Smooth muscle cell (in vitro differentiated cells): ENCODE measurements around the gene CREG2. TPM values are rescaled to one million over a fixed set of nuclear protein-coding genes. Genes with fewer than 3 reads are reported as not detected.

Experiments
- DNase-seq: peaks from one replicate; lab custom pipeline; 2025; ENCODE audit not compliant: unreplicated experiment; lab: John Stamatoyannopoulos, UW
- H2AFZ ChIP-seq: fragments of 200-600 bp; sonication (generic); 2 replicates; pipeline ENCODE4 v1.6.0; 2016; ENCODE audit warnings: antibody characterized with exemption, low read depth, mild to moderate bottlenecking
- H3F3A ChIP-seq: fragments of 200-600 bp; sonication (generic); 2 replicates; pipeline ENCODE4 v1.6.0; 2017; ENCODE audit warnings: antibody characterized with exemption, low read depth
- H3K27ac ChIP-seq: fragments of 200-600 bp; sonication (generic); 2 replicates; pipeline ENCODE4 v1.5.1; 2016; ENCODE audit warnings: low read depth, mild to moderate bottlenecking
- H3K27me3 ChIP-seq: fragments of 200-600 bp; sonication (generic); 2 replicates; pipeline ENCODE4 v1.6.1; 2016; ENCODE audit warnings: low read depth, mild to moderate bottlenecking
- H3K36me3 ChIP-seq: fragments of 200-600 bp; sonication (generic); 2 replicates; pipeline ENCODE4 v1.5.1; 2016; ENCODE audit warnings: low read depth
- H3K4me1 ChIP-seq: fragments of 200-600 bp; sonication (generic); 2 replicates; pipeline ENCODE4 v1.5.1; 2016; ENCODE audit warnings: low read depth
- H3K4me2 ChIP-seq: fragments of 200-600 bp; sonication (generic); 2 replicates; pipeline ENCODE4 v1.6.0; 2016; ENCODE audit warnings: mild to moderate bottlenecking
- H3K4me3 ChIP-seq: fragments of 200-600 bp; sonication (generic); 2 replicates; pipeline ENCODE4 v1.5.1; 2016; ENCODE audit warnings: mild to moderate bottlenecking
- H3K79me2 ChIP-seq: fragments of 200-600 bp; sonication (generic); 2 replicates; pipeline ENCODE4 v1.6.0; 2016; ENCODE audit warnings: low read depth, mild to moderate bottlenecking
- H3K9ac ChIP-seq: fragments of 200-600 bp; sonication (generic); 2 replicates; pipeline ENCODE4 v1.6.0; 2016; ENCODE audit warnings: low read depth
- H3K9me3 ChIP-seq: fragments of 200-600 bp; sonication (generic); replicated peaks from 2 replicates; pipeline ENCODE4 v1.5.1; 2016; ENCODE audit warnings: low read depth
- H4K20me1 ChIP-seq: fragments of 200-600 bp; sonication (generic); 2 replicates; pipeline ENCODE4 v1.6.0; 2016; ENCODE audit warnings: low read depth
- CTCF ChIP-seq: fragments of 200-600 bp; sonication (generic); IDR thresholded peaks from 2 replicates; pipeline ENCODE4 v1.5.1; 2017; ENCODE audit warnings: borderline replicate concordance, mild to moderate bottlenecking, antibody characterized with exemption; ENCODE audit not compliant: insufficient read depth, poor library complexity, severe bottlenecking
- WGBS: methylation state at CpG from one replicate; pipeline ENCODE4 v1.1.7; 2016; ENCODE audit warnings: low lambda C conversion rate; 5-methylcytosine and 5-hydroxymethylcytosine counted together
- polyA plus RNA-seq: library from polyadenylated mRNA; unstranded; fragments of >200 nt; fragmentation: Nextera tagmentation; extraction: Ambion mirVana; gene quantifications from 2 replicates; pipeline ENCODE4 v1.2.1, GENCODE V29; 2016
- total RNA-seq: library from RNA; depleted of rRNA; stranded (reverse); fragments of >200 nt; gene quantifications from 2 replicates; pipeline ENCODE4 v1.2.3, GENCODE V29; 2014

CREG2 gene
- total and polyA plus RNA-seq, 2 experiments from 2014 or later: 0.62 to 1.2 TPM

- Histone ChIP-seq H3K27ac (no peak overlapping the region), H3K4me2 (no peak overlapping the region), H4K20me1 (peaks cover 13% of the 10 kb centered on the region), H2AFZ (no peak overlapping the region), H3K9me3 (no peaks in the 10 kb centered on the region), H3F3A (no peaks in the 10 kb centered on the region), H3K4me1 (no peaks in the 10 kb centered on the region), H3K27me3 (no peaks in the 10 kb centered on the region), H3K9ac (no peak overlapping the region), H3K36me3 (no peaks in the 10 kb centered on the region), H3K4me3 (no peak overlapping the region), H3K79me2 (peaks cover 10% of the 10 kb centered on the region)
- DNase-seq: no peak
- 79% methylated on average over 7 of the region's 7 CpGs for WGBS
- no peak for TF ChIP-seq CTCF
Observed at GRCh38 chr2:101310834-101311695, 76.2 kb downstream of the CREG2 start.

- no peak overlapping the region for H3K4me2 ChIP-seq
- no peak overlapping the region for H3K4me3 ChIP-seq
- DNase-seq: no peak
- H2AFZ ChIP-seq: no peak overlapping the region
- TF ChIP-seq CTCF: no peak
- no peak overlapping the region for H3K27ac ChIP-seq
- H3K9ac ChIP-seq: no peak overlapping the region
- no peaks in the 10 kb centered on the region for H3K27me3 ChIP-seq
- H3F3A ChIP-seq: no peaks in the 10 kb centered on the region
- H3K79me2 ChIP-seq: peaks cover 17% of the 10 kb centered on the region
- peaks cover 3% of the 10 kb centered on the region for H3K4me1 ChIP-seq
- H3K36me3 ChIP-seq: no peaks in the 10 kb centered on the region
- H4K20me1 ChIP-seq: peaks cover 22% of the 10 kb centered on the region
- H3K9me3 ChIP-seq: no peaks in the 10 kb centered on the region
- WGBS: 86% methylated on average over 10 of the region's 10 CpGs
Observed at GRCh38 chr2:101310090-101310833, 77.0 kb downstream of the CREG2 start.

GRCh38 chr2:101308432-101309210 is 78.7 kb downstream of the CREG2 start, which contains the start of gene RNF149:
Gene RNF149 (minus strand): TSS chr2:101308701. CDS start chr2:101308588, 113 bp downstream.
- Histone ChIP-seq H3K79me2 (peaks cover 33% of the 10 kb centered on the region), H3K4me2 (peak within 1 kb of the TSS; percentile 95), H4K20me1 (peaks cover 38% of the 10 kb centered on the region), H3K4me1 (peaks cover 7% of the 10 kb centered on the region), H3K4me3 (peak within 1 kb of the TSS; percentile 74), H3K9ac (peak within 1 kb of the TSS; percentile 94), H3F3A (no peaks in the 10 kb centered on the region), H3K36me3 (no peaks in the 10 kb centered on the region), H3K9me3 (no peaks in the 10 kb centered on the region), H3K27ac (peak within 1 kb of the TSS; percentile 97), H3K27me3 (no peaks in the 10 kb centered on the region), H2AFZ (peak within 1 kb of the TSS; percentile 83)
- 8% methylated on average over 72 of the region's 76 CpGs for WGBS
- no peak for TF ChIP-seq CTCF
- peak; percentile 85 for DNase-seq
